OCI-LY1 (cell line): ENCODE measurements around the gene NADK2.

Experiments
- H2AFZ ChIP-seq: fragments of 200-600 bp; sonication (generic), shearing (Covaris generic); 2 replicates; pipeline ENCODE4 v1.6.0; 2014; ENCODE audit warnings: antibody characterized with exemption, mild to moderate bottlenecking, low read length
- H3F3A ChIP-seq: fragments of 200-600 bp; sonication (generic), shearing (Covaris generic); 2 replicates; pipeline ENCODE4 v1.6.0; 2014; ENCODE audit warnings: mild to moderate bottlenecking, antibody characterized with exemption, low read length, moderate library complexity; ENCODE audit not compliant: insufficient read depth
- H3K27ac ChIP-seq: fragments of 200-600 bp; sonication (generic); 2 replicates; pipeline ENCODE4 v1.5.1; 2014; ENCODE audit warnings: low read length, mixed run types, mild to moderate bottlenecking, low read depth; ENCODE audit not compliant: poor library complexity, severe bottlenecking
- H3K27me3 ChIP-seq: fragments of 200-600 bp; sonication (generic); 2 replicates; pipeline ENCODE4 v1.6.0; 2014; ENCODE audit warnings: antibody characterized with exemption, mild to moderate bottlenecking, low read length, moderate library complexity; ENCODE audit not compliant: insufficient read depth
- H3K36me3 ChIP-seq: fragments of 200-600 bp; sonication (generic); 2 replicates; pipeline ENCODE4 v1.6.1; 2014; ENCODE audit warnings: mild to moderate bottlenecking, antibody characterized with exemption, low read length, moderate library complexity, mixed read lengths; ENCODE audit not compliant: insufficient read depth
- H3K4me1 ChIP-seq: fragments of 200-600 bp; sonication (generic); 2 replicates; pipeline ENCODE4 v1.5.1; 2014; ENCODE audit warnings: mild to moderate bottlenecking, low read length, moderate library complexity; ENCODE audit not compliant: insufficient read depth, severe bottlenecking
- H3K4me2 ChIP-seq: fragments of 200-600 bp; sonication (generic), shearing (Covaris generic); 2 replicates; pipeline ENCODE4 v1.6.1; 2014; ENCODE audit warnings: low read length
- H3K4me3 ChIP-seq: fragments of 200-600 bp; sonication (generic); 2 replicates; pipeline ENCODE4 v1.5.1; 2014; ENCODE audit warnings: low read length, low read depth, mild to moderate bottlenecking, mixed read lengths; ENCODE audit not compliant: poor library complexity, severe bottlenecking
- H3K79me2 ChIP-seq: fragments of 200-600 bp; shearing (Covaris generic); 2 replicates; pipeline ENCODE4 v1.6.1; 2016; ENCODE audit warnings: mixed run types, low read length, mixed read lengths; ENCODE audit not compliant: insufficient read depth
- H3K9ac ChIP-seq: fragments of 200-600 bp; sonication (generic), shearing (Covaris generic); 2 replicates; pipeline ENCODE4 v1.6.1; 2014; ENCODE audit warnings: mild to moderate bottlenecking, low read length, mixed read lengths
- H3K9me2 ChIP-seq: fragments of 200-600 bp; sonication (generic), shearing (Covaris generic); 2 replicates; pipeline ENCODE4 v1.6.1; 2014; ENCODE audit warnings: low read depth, mild to moderate bottlenecking, low read length, mixed read lengths
- H3K9me3 ChIP-seq: fragments of 200-600 bp; shearing (Covaris generic); 2 replicates; pipeline ENCODE4 v1.6.1; 2014; ENCODE audit warnings: low read length, mixed read lengths
- H4K20me1 ChIP-seq: fragments of 200-600 bp; sonication (generic), shearing (Covaris generic); 2 replicates; pipeline ENCODE4 v1.6.0; 2016; ENCODE audit warnings: mild to moderate bottlenecking, low read length; ENCODE audit not compliant: insufficient read depth
- CTCF ChIP-seq: fragments of 200-600 bp; sonication (generic), shearing (Covaris generic); IDR thresholded peaks from 2 replicates; pipeline ENCODE4 v1.5.1; 2017; ENCODE audit warnings: mild to moderate bottlenecking, antibody characterized with exemption, low read length, moderate library complexity, mixed read lengths
- EZH2 ChIP-seq: fragments of 200-600 bp; sonication (generic), shearing (Covaris generic); IDR thresholded peaks from 2 replicates; pipeline ENCODE4 v1.8.0; 2017; ENCODE audit warnings: borderline replicate concordance, mixed run types, mild to moderate bottlenecking, antibody characterized with exemption, low read length, moderate library complexity, mixed read lengths

The NADK2 gene

DNA sequence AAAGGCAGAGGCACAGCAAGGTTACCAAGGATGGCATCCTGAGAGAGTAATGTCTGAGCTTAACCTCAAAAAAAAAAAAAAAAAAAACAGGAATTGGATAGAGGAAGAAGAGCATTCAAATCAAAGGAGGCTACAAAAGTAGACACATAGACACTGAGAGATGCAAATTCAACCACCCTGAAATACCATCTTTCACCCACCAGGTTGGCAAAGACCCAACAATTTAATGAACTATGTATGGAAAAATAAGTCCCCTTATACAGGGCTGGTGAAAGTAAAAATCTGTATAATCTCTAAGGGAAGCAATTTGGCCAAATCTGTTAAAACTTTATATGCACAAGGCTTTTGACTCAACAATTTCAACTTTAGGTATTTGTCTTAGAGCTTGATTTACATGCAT lies 4.9 kb downstream of the NADK2 start:
- Histone ChIP-seq H3K4me2 (peak overlapping the region; percentile 35; the same call in 1 of the 2 replicates), H2AFZ (no peak overlapping the region), H3K4me1 (peaks cover 62% of the 10 kb centered on the region), H3K4me3 (no peak overlapping the region), H3F3A (no peaks in the 10 kb centered on the region), H3K27me3 (no peaks in the 10 kb centered on the region), H3K9me3 (no peaks in the 10 kb centered on the region), H3K36me3 (no peaks in the 10 kb centered on the region), H3K9me2 (no peaks in the 10 kb centered on the region), H4K20me1 (no peaks in the 10 kb centered on the region), H3K27ac (peak overlapping the region; percentile 74), H3K79me2 (no peaks in the 10 kb centered on the region; the same call in 1 of the 2 replicates), H3K9ac (no peak overlapping the region)
- TF ChIP-seq CTCF (no peak), EZH2 (no peak)

DNA sequence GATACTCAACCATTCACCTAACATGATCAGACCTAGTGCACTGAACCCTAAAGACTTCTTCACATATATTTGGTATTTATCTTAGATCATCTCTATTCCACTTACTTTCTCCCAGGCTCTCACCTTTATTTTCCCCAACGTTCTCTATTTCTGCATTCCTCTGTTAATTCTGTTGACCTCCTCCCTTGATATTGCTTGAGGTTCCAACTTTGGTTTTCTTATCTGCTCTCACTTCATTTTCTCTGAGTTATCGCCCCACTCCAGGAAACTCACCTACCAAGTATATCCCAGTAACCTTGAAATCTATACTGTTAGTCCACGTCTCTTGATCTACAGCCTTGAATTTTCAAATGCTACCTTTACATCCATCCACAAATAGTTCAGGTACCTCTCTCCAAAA lies 9.2 kb downstream of the NADK2 start:
- no peaks in the 10 kb centered on the region for H4K20me1 ChIP-seq
- TF ChIP-seq CTCF, result no peak
- TF ChIP-seq EZH2, result no peak
- no peak overlapping the region for H3K27ac ChIP-seq
- H3K9me2 ChIP-seq, result no peaks in the 10 kb centered on the region
- no peaks in the 10 kb centered on the region for H3K9me3 ChIP-seq
- no peaks in the 10 kb centered on the region for H3K36me3 ChIP-seq
- H3K4me1 ChIP-seq, result peaks cover 46% of the 10 kb centered on the region
- H3K79me2 ChIP-seq, result peaks cover 4% of the 10 kb centered on the region
- H2AFZ ChIP-seq, result no peak overlapping the region
- no peak overlapping the region for H3K4me2 ChIP-seq
- no peaks in the 10 kb centered on the region for H3K27me3 ChIP-seq
- H3F3A ChIP-seq, result no peaks in the 10 kb centered on the region
- H3K4me3 ChIP-seq, result no peak overlapping the region
- no peak overlapping the region for H3K9ac ChIP-seq

DNA sequence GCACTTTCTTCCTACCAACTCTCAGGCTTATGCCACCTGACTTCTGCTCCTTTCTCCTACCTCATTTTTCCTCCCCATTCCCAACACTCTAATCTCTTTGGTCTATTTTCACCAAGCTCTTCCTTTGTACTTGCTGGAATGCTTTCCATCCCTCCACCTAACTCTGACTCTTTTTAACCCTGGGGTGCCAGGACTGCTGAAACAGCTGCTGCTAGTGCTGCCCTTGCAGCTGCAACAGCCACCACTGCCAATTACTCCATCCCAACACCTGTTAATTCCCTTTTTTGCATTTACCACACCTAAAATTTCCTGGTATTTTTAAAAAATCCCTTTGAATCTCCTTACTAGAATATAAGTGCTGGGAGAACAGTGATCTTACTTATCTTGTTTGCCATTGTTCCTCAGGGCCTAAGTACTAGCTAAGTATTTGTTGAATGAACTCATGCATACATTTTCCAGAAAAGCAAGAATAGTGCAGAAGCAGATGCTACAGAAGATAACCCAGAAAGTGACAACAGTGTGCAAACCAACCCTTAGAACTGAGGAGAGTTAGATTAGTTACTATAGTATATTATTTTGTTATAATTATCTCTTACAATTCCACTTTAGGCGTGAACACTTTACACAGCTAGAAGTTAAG lies 11.5 kb downstream of the NADK2 start:
- H3K4me3 ChIP-seq, result no peak overlapping the region
- H4K20me1 ChIP-seq, result no peaks in the 10 kb centered on the region
- TF ChIP-seq EZH2 (no peak), CTCF (no peak)
- no peaks in the 10 kb centered on the region for H3K9me3 ChIP-seq
- peaks cover 26% of the 10 kb centered on the region for H3K4me1 ChIP-seq
- H3K36me3 ChIP-seq, result peaks cover 12% of the 10 kb centered on the region; the same call in 1 of the 2 replicates
- no peak overlapping the region for H2AFZ ChIP-seq
- H3K9ac ChIP-seq, result no peak overlapping the region
- no peak overlapping the region for H3K4me2 ChIP-seq
- no peaks in the 10 kb centered on the region for H3K27me3 ChIP-seq
- no peaks in the 10 kb centered on the region for H3F3A ChIP-seq
- H3K79me2 ChIP-seq, result peaks cover 4% of the 10 kb centered on the region; the same call in 1 of the 2 replicates
- no peak overlapping the region for H3K27ac ChIP-seq
- H3K9me2 ChIP-seq, result no peaks in the 10 kb centered on the region
